SH-SY5Y (cell line): Measurements from ENCODE around the gene TNNC1.

ENCODE experiments used
- GATA2 ChIP-seq: IDR thresholded peaks from 2 replicates; pipeline ENCODE4 v1.6.1; 2011; ENCODE audit warnings: mild to moderate bottlenecking, low read depth, low read length
- GATA3 ChIP-seq: IDR thresholded peaks from 2 replicates; pipeline ENCODE4 v1.6.1; 2011; ENCODE audit warnings: low read depth, mild to moderate bottlenecking, low read length, moderate library complexity

GRCh38 chr3:52454938-52455282, 1.1 kb upstream of the TNNC1 start:
- no peak for TF ChIP-seq GATA3
- no peak for TF ChIP-seq GATA2
